Endothelial cell of umbilical vein (primary cell): ENCODE results near the gene AGMO. TPM values are rescaled to one million over a fixed set of nuclear protein-coding genes. Genes with fewer than 3 reads are reported as not detected.

Experiments used
- BruUV-seq: library from RNA; stranded (reverse); fragments of 400-500 nt; replicated peaks from 2 replicates; lab custom pipeline; 2021; lab: Mats Ljungman, UMichigan
- CTCF ChIA-PET: fragments of 300-600, 350-600 bp; sonication (Branson Sonifier 250); formaldehyde crosslinking; loops from one replicate; lab custom pipeline; 2021; ENCODE audit warnings: antibody characterized with exemption, inconsistent platforms; lab: Charles Lee
- POLR2A ChIA-PET: fragments of 300-600, 350-600 bp; sonication (Branson Sonifier 250); formaldehyde crosslinking; loops from one replicate; lab custom pipeline; 2021; ENCODE audit warnings: antibody characterized with exemption, inconsistent platforms; lab: Charles Lee
- DNase-seq: peaks from one replicate; pipeline ENCODE4 v3.0.0-alpha.2; 2011; ENCODE audit warnings: low read depth, low spot score
- FAIRE-seq: peaks from 2 replicates; lab custom pipeline; 2011; peaks lifted over from hg19 to GRCh38; lab: Jason Lieb, UNC
- H2AFZ ChIP-seq: 2 replicates; pipeline ENCODE4 v1.6.0; 2012; ENCODE audit warnings: low read depth, low read length, control low read depth, inconsistent platforms
- H3K27ac ChIP-seq: 2 replicates; pipeline ENCODE4 v1.5.1; 2011; ENCODE audit warnings: low read depth, mild to moderate bottlenecking, control low read depth, low read length, moderate library complexity; ENCODE audit not compliant: insufficient read depth
- H3K27me3 ChIP-seq, 2 experiments: 2 replicates each; pipeline versions ENCODE4 v1.6.0 to v1.6.1; 2011; ENCODE audit warnings: low read length in 2 of 2, mixed read lengths in 1 of 2; ENCODE audit not compliant: control insufficient read depth in 2 of 2, insufficient read depth in 2 of 2
- H3K36me3 ChIP-seq, 2 experiments: 2 replicates in 1 of 2; 3 replicates in 1 of 2; pipeline ENCODE4 v1.5.1; 2011; ENCODE audit warnings: low read length in 2 of 2, mild to moderate bottlenecking in 1 of 2, moderate library complexity in 1 of 2; ENCODE audit not compliant: control insufficient read depth in 2 of 2, insufficient read depth in 2 of 2; ENCODE audit errors: extremely low read depth in 1 of 2
- H3K4me1 ChIP-seq: 3 replicates; pipeline ENCODE4 v1.5.1; 2011; ENCODE audit warnings: mild to moderate bottlenecking, low read length; ENCODE audit not compliant: control insufficient read depth, insufficient read depth; ENCODE audit errors: extremely low read depth
- H3K4me2 ChIP-seq: 2 replicates; pipeline ENCODE4 v1.6.1; 2011; ENCODE audit warnings: low read length, control low read depth, mixed read lengths; ENCODE audit not compliant: insufficient read depth
- H3K4me3 ChIP-seq, 3 experiments: fragments of 200-600 bp in 1 of 3; sonication (generic), shearing (Covaris generic) in 1 of 3; replicated peaks in 1 of 3; 2 replicates each; pipeline ENCODE4 v1.5.1; 2011 to 2016; ENCODE audit warnings: control low read depth in 3 of 3, low read length in 3 of 3, mild to moderate bottlenecking in 2 of 3, inconsistent platforms in 1 of 3, low read depth in 1 of 3, moderate library complexity in 1 of 3; ENCODE audit not compliant: insufficient read depth in 1 of 3
- H3K79me2 ChIP-seq: 2 replicates; pipeline ENCODE4 v1.6.0; 2012; ENCODE audit warnings: low read length, inconsistent platforms; ENCODE audit not compliant: control insufficient read depth, insufficient read depth
- H3K9ac ChIP-seq: replicated peaks from 2 replicates; pipeline ENCODE3; 2011; ENCODE audit warnings: low read length, control low read depth; ENCODE audit not compliant: insufficient read depth; ENCODE audit errors: extremely low read depth
- H3K9me1 ChIP-seq: replicated peaks from 3 replicates; pipeline ENCODE4 v1.6.0; 2011; ENCODE audit warnings: mild to moderate bottlenecking, low read length; ENCODE audit not compliant: control insufficient read depth, insufficient read depth; ENCODE audit errors: extremely low read depth
- H3K9me3 ChIP-seq: replicated peaks from 2 replicates; pipeline ENCODE4 v1.5.1; 2012; ENCODE audit warnings: low read length, inconsistent platforms; ENCODE audit not compliant: control insufficient read depth, insufficient read depth
- H4K20me1 ChIP-seq: replicated peaks from 2 replicates; pipeline ENCODE3; 2011; ENCODE audit warnings: mild to moderate bottlenecking, low read length; ENCODE audit not compliant: control insufficient read depth, insufficient read depth; ENCODE audit errors: extremely low read depth
- EZH2 ChIP-seq: IDR thresholded peaks from 2 replicates; pipeline ENCODE4 v1.6.1; 2012; ENCODE audit warnings: borderline replicate concordance, low read depth, mild to moderate bottlenecking, moderate library complexity, low read length, inconsistent platforms; ENCODE audit not compliant: severe bottlenecking
- FOS ChIP-seq: IDR thresholded peaks from 2 replicates; pipeline ENCODE4 v1.6.1; 2011; ENCODE audit warnings: mild to moderate bottlenecking, low read length, moderate library complexity, borderline replicate concordance; ENCODE audit not compliant: insufficient read depth
- GATA2 ChIP-seq: IDR thresholded peaks from 2 replicates; pipeline ENCODE4 v1.7.0; 2011; ENCODE audit warnings: low read depth, mild to moderate bottlenecking, moderate library complexity, mixed read lengths, low read length; ENCODE audit not compliant: insufficient read length, insufficient read depth
- JUN ChIP-seq: IDR thresholded peaks from 2 replicates; pipeline ENCODE4 v1.6.1; 2011; ENCODE audit warnings: borderline replicate concordance, low read depth; ENCODE audit not compliant: insufficient read length, insufficient read depth
- MYC ChIP-seq: IDR thresholded peaks from one replicate; pipeline ENCODE4 v1.6.1; 2011; ENCODE audit warnings: mild to moderate bottlenecking, low read depth, low read length
- POLR2A ChIP-seq: IDR thresholded peaks from 2 replicates; pipeline ENCODE4 v1.6.1; 2012; ENCODE audit warnings: low read depth, mild to moderate bottlenecking, control low read depth, low read length
- POLR2AphosphoS5 ChIP-seq: IDR thresholded peaks from 2 replicates; pipeline ENCODE4 v1.6.1; 2012; ENCODE audit warnings: low read depth, mild to moderate bottlenecking, control low read depth, low read length, moderate library complexity; ENCODE audit not compliant: insufficient read depth
- dilution Hi-C: fragments of 300-500 bp; cut with MboI; formaldehyde crosslinking; loops from one replicate; pipeline ENCODE4 v1.15.0; 2019; ENCODE audit warnings: low sequenced_read_pairs; ENCODE audit not compliant: extremely low pct_ligation_motif_present
- intact Hi-C: fragments of 100-400 bp; cut with micrococcal nuclease; formaldehyde crosslinking; loops from one replicate; pipeline ENCODE4 v1.10.0; 2022
- polyA plus RNA-seq, 4 experiments: library from polyadenylated mRNA; depleted of rRNA in 3 of 4; stranded (reverse) in 3 of 4; unstranded in 1 of 4; fragments of >200 nt; gene quantifications; 2 replicates each; pipeline versions ENCODE4 v1.2.1 to v1.2.3, GENCODE V29; 2011 to 2012; ENCODE audit warnings: missing spikeins in 1 of 4
- total RNA-seq: library from RNA; stranded (reverse); gene quantifications from 2 replicates; pipeline ENCODE4 v1.2.3, GENCODE V29; 2021
- TF ChIP-seq, protein P1 (sequence below), 2 donors: IDR thresholded peaks; 1 replicate in 1 of 2; 2 replicates in 1 of 2; pipeline ENCODE4 v1.5.1; 2011; ENCODE audit warnings: low read length in 2 of 2, mild to moderate bottlenecking in 2 of 2, moderate library complexity in 2 of 2, control low read depth in 1 of 2, inconsistent platforms in 1 of 2, low read depth in 1 of 2; ENCODE audit not compliant: insufficient read depth in 1 of 2; ENCODE audit errors: extremely low read depth in 1 of 2
- TF ChIP-seq, protein P2 (sequence below): IDR thresholded peaks from 2 replicates; pipeline ENCODE4 v1.6.1; 2011; ENCODE audit not compliant: insufficient read depth, insufficient read length

AGMO gene
- total and polyA plus RNA-seq, 2 donors (not counting 3 experiments of a cell fraction or from before 2014, with no cell fraction given), result 0.23 to 0.40 TPM

DNA sequence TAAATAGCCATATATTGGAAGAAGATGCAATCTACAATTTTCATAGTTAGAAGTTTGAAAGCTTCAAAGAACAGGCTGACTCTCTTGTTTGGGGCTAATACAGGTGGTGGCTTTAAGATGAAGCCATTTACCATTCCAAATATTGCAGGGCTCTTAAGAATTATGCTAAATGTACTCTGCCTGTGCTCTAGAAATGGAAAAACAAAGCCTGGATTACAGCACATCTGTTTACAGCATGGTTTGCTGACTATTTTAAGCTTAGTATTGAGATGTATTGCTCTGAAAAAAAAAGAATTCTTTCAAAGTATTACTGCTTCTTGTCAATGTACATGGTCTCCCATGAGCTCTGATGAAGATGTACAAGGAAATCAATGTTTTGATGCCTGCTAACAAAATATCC is 34.2 kb downstream of the AGMO start:
- Histone ChIP-seq H3K27ac (no peak overlapping the region), H3K4me1 (no peaks in the 10 kb centered on the region), H3K9me1 (no peaks in the 10 kb centered on the region), H3K4me2 (no peak overlapping the region), H3K9ac (no peak overlapping the region), H4K20me1 (no peaks in the 10 kb centered on the region), H3K36me3 (no peaks in the 10 kb centered on the region), H3K27me3 (no peaks in the 10 kb centered on the region), H2AFZ (no peak overlapping the region), H3K4me3 (no peak overlapping the region), H3K9me3 (no peaks in the 10 kb centered on the region), H3K79me2 (no peaks in the 10 kb centered on the region)
- BruUV-seq, result no TSS peak
- dilution Hi-C loops, result no loop called here
- CTCF ChIA-PET, result interaction anchor here (1.3 to 2.1 kb wide), 2 partner anchors 13 to 193 kb away, joined by 4 to 11 read pairs; no protein-coding TSS in a partner anchor
- intact Hi-C loops, result no loop called here
- no peak for FAIRE-seq
- no peak for TF ChIP-seq FOS
- no peak for TF ChIP-seq POLR2AphosphoS5
- TF ChIP-seq GATA2, result no peak
- TF ChIP-seq, protein P1, sequence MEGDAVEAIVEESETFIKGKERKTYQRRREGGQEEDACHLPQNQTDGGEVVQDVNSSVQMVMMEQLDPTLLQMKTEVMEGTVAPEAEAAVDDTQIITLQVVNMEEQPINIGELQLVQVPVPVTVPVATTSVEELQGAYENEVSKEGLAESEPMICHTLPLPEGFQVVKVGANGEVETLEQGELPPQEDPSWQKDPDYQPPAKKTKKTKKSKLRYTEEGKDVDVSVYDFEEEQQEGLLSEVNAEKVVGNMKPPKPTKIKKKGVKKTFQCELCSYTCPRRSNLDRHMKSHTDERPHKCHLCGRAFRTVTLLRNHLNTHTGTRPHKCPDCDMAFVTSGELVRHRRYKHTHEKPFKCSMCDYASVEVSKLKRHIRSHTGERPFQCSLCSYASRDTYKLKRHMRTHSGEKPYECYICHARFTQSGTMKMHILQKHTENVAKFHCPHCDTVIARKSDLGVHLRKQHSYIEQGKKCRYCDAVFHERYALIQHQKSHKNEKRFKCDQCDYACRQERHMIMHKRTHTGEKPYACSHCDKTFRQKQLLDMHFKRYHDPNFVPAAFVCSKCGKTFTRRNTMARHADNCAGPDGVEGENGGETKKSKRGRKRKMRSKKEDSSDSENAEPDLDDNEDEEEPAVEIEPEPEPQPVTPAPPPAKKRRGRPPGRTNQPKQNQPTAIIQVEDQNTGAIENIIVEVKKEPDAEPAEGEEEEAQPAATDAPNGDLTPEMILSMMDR (IDR thresholded peaks at IDR 0.05; ENCODE audit: extremely low read depth in 1 of 2, insufficient read depth in 1 of 2, low read depth in 1 of 2, low read length in 2 of 2), result no peak
- no peak for TF ChIP-seq JUN
- TF ChIP-seq MYC, result no peak
- TF ChIP-seq, protein P2, sequence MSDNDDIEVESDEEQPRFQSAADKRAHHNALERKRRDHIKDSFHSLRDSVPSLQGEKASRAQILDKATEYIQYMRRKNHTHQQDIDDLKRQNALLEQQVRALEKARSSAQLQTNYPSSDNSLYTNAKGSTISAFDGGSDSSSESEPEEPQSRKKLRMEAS, result no peak
- no peak for TF ChIP-seq EZH2
- TF ChIP-seq POLR2A, result no peak
- DNase-seq, result no peak
- POLR2A ChIA-PET, result no interaction called here
